Activated T-cell treated with anti-CD3 and anti-CD28 coated beads for 48 hours (primary cell): ENCODE results near the gene PLEKHS1.

Experiments
- DNase-seq: peaks from one replicate; pipeline ENCODE4 v3.0.0-alpha.2; 2020; ENCODE audit warnings: low read depth

Gene PLEKHS1

GRCh38 chr10:113751181-113751732 is at the start of gene PLEKHS1:
Gene PLEKHS1 (plus strand): TSS chr10:113751682. CDS start chr10:113755278, 3,596 bp downstream.
- no peak for DNase-seq

DNA sequence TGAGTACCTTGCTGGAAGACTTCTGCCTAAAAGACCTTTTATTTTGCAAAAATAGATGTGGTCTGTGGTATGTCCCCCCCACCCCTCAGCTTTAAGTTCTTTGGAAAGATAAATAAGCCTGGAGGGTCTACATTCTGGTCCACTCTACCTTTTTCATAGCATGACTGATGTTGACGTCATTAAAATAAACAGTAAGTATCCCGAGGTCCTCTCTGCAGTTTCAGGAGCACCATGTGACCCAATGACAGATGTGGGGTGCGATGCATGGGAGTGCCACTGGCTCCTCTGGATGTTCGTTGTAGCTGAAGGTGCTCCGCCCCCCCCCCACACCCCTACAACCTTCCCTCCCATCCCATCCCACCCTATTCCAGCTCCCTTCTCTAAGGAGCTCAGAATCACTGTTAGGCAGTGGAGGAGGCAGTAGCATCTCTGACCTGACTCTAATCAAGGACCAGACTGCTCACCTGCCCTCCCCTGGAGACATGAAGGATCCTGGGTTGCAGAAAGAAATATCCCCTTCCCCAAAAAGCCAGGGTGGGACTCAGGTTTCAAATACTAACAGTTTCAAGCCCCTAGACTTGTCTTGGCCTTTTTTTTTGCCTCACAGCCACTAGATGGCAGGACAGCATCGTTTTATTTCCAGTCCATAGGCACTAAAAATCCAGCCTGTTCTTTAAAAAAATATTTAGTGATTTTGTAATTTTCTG is 46.7 kb upstream of the PLEKHS1 start:
- DNase-seq = no peak

- DNase-seq = no peak
These were observed 46.2 kb upstream of the PLEKHS1 start for GRCh38 chr10:113705344-113705652.

GRCh38 chr10:113706623-113707022 is 44.9 kb upstream of the PLEKHS1 start:
- DNase-seq = no peak

GRCh38 chr10:113708640-113709039 is 42.8 kb upstream of the PLEKHS1 start:
- no peak for DNase-seq

GRCh38 chr10:113709221-113709838 is 42.2 kb upstream of the PLEKHS1 start:
- no peak for DNase-seq

- no peak for DNase-seq
These were observed 40.3 kb upstream of the PLEKHS1 start for GRCh38 chr10:113711142-113711541.

DNA sequence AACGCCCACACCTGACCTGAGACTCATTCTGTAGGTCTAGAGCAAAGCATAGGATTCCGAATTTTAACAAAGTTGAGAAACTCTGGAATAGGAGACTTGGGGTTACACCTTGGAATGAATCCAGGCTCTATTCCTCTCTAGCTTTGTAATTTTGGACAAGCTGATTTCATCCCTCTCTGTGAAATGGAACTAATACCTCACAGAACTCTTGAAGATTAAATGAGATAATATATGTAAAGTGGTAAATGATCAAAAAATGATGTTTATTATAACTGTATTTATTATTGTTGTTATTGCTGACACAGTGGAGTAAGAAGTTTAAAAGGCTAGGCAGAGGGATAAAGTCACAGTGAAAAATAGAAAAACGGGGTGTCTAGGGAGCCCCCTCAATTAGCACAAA is 39.5 kb upstream of the PLEKHS1 start:
- DNase-seq = no peak

GRCh38 chr10:113712755-113713639 is 38.5 kb upstream of the PLEKHS1 start:
- no peak for DNase-seq

DNA sequence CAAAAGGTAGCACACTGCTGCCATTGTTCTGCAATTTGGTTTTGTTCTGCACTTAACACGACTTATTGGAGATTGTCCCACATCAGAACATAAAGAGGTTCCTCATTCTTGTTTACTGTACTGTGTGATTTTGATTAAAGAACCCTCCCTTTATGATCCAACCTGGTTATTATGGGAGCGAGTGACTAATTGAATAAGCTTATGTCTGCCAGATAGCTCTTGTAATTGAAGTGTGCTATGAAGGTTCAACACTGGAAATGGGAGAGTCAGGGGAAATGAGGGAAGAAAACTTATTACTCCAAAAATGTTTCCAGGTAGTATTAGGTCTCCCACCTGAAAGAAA is 37.9 kb upstream of the PLEKHS1 start:
- DNase-seq = no peak

DNA sequence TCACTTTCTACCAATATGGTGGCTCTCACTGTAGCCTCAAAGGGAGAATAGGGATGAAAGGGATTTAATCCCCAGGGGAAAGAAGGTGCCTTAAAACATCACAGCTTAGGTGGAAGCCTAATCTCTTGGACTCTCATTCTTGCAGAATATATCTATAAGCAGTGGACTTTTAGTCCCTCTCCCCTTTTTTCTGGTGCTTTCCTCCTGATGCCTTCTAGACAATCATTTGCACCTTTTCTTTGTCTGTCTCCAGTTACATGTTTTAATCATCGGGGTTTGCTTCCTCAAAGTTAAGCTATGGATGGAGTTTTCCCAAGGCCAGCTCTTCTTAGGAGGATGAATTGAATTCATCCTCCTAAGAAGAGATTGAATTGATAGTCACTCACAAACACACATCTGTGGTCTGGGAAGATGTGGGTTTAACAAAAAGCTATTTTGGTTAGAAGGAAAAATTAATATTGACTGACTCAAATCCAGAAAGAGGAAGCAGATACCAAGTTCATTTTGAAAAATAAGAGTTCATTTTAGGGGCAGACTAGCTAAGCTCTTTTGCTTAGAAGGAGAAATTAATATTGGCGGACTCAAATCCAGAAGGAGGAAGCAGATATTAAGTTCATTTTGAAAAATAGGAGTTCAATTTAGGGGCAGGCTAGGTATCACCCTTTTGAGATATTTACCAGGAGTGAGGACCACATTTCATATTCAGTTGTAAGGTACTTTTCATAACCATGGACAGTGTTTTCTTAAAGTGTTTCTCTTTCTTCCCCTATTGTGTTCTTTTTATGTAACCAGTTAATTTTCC is 35.2 kb upstream of the PLEKHS1 start:
- no peak for DNase-seq

DNA sequence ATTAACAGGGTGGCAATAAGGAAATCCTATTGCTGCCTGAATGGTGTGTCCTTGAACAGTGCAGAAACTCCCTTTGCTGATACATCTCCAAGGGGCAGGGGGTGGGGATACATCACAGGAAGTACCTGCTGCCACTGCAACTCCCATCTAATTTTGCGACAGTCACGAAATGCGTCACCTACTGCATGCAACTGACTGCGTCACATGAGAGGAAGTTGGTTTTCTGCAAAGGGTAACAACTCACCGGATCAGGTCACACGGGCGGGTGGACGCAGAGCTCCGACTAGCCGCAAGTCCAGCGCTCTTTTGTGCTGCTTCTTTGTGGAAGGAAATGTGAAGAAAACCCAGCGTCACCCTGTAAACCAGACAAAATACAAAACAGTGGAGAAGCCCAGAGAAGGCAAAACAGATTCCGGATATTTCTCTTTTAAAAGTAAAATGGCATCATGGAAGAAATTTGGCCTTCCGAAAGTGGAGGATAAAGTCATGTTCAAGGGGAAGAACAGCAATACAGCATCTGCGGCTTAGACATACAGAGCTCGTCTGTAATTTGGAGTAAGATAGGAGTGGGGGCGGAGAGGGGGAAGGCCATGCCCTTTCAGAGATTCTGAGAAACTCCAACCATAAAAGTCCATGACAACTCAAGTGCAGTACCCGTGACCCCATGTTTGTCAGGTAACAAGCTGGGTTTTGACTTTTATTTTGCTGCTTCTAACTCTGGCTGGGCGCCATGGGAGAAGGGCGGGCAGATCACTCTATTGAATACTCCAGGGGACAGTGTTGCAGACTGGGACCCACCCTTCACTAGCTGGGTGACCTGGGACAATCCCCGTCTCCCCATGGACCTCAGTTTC is 32.3 kb upstream of the PLEKHS1 start:
- DNase-seq = no peak

DNA sequence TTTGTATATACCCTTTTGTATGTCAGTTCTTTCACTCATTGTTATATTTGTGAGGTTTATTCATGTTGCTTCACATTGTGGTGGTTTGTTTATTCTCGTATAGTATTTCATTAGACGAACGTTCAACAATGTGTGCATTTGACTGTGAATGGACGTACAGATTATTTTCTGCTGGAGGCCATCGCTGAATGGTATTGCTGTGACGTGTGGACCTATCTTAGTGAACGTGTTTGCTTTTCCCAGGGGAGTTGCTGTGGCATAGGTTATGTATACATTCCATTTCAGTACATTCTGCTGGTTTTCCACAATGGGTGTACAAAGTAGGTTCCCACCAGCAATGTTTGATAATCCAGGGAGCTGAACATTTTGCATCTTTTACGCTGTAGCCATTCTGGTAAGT is 31.1 kb upstream of the PLEKHS1 start:
- DNase-seq = no peak

- no peak for DNase-seq
These were observed 19.2 kb upstream of the PLEKHS1 start for GRCh38 chr10:113732160-113732881.

- no peak for DNase-seq
These were observed 18.5 kb upstream of the PLEKHS1 start for GRCh38 chr10:113732966-113733365.

GRCh38 chr10:113733635-113734034 is 17.8 kb upstream of the PLEKHS1 start:
- DNase-seq = no peak

- DNase-seq = no peak
These were observed 15.6 kb upstream of the PLEKHS1 start for GRCh38 chr10:113735913-113736312.

- no peak for DNase-seq
These were observed 14.9 kb upstream of the PLEKHS1 start for GRCh38 chr10:113736576-113736975.

DNA sequence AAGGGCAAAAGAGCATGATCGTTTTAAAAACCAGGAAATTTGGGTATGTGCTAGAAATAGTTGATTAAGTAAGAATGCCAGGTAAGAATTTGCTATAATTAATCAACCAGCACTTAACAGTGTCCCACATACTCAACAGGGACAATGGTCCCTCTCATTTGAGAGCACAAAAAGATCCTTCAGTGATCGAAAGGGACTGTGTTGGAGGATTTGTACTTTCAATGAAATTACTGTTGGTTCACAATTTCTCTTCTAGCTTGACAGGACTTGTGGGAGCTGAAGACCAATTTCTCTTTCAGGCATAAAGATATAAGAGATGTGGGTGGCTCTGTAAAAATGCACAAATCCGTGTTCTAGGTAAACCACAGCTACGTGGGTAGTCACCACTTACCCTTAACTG is 12.5 kb upstream of the PLEKHS1 start:
- no peak for DNase-seq

DNA sequence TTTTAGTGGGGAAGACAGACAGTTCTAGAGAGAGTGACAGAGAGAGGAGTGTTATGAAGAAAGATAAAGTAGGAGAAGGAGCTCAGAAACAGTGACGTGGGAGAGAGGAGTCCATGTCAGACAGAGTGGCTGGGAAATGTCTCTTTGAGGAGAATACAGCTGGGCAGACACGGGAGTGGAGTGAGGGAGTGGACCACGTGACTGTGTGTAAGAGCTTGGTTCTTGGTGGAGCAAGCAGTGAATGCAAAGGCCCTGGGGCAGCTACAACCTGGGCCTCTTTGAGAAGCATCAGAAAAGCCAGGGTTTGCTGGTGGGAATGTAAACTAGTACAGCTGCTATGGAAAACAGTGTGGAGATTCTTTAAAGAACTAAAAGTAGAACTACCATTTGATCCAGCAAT is 11.9 kb upstream of the PLEKHS1 start:
- DNase-seq = no peak
